ENCODE measurements around the gene E2F6.

E2F6 gene

GRCh38 chr2:11493282-11493681, 27.3 kb upstream of the E2F6 start:
- H3K4me3 ChIP-seq (ENCODE audit: low read depth, low read length), result no peak overlapping the region
- TF ChIP-seq, protein P1, sequence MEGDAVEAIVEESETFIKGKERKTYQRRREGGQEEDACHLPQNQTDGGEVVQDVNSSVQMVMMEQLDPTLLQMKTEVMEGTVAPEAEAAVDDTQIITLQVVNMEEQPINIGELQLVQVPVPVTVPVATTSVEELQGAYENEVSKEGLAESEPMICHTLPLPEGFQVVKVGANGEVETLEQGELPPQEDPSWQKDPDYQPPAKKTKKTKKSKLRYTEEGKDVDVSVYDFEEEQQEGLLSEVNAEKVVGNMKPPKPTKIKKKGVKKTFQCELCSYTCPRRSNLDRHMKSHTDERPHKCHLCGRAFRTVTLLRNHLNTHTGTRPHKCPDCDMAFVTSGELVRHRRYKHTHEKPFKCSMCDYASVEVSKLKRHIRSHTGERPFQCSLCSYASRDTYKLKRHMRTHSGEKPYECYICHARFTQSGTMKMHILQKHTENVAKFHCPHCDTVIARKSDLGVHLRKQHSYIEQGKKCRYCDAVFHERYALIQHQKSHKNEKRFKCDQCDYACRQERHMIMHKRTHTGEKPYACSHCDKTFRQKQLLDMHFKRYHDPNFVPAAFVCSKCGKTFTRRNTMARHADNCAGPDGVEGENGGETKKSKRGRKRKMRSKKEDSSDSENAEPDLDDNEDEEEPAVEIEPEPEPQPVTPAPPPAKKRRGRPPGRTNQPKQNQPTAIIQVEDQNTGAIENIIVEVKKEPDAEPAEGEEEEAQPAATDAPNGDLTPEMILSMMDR (IDR thresholded peaks at IDR 0.05; ENCODE audit: low read depth, low read length), result no peak

DNA sequence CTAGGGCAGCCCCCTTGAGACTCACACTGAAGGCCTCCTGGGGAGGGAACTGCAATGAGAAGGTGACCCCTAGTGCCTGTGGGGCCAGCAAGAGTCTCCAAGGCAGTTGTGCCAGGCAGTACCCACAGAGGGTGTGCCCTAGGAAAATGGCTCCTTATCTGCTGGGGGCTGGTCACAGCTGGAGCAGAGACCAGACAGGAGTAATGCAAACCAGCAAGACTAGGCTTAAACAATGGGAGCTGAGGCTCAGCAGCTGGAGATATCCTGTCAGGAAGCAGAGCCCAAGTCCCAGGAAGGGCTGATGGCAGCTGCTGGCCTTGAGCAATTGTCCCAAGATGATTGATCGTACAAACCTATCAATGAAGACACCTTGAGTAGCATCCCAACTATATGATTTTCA, 26.8 kb upstream of the E2F6 start:
- no peak overlapping the region for H3K4me3 ChIP-seq (ENCODE audit: low read depth, low read length)
- TF ChIP-seq, protein P1 (IDR thresholded peaks at IDR 0.05; ENCODE audit: low read depth, low read length), result no peak

DNA sequence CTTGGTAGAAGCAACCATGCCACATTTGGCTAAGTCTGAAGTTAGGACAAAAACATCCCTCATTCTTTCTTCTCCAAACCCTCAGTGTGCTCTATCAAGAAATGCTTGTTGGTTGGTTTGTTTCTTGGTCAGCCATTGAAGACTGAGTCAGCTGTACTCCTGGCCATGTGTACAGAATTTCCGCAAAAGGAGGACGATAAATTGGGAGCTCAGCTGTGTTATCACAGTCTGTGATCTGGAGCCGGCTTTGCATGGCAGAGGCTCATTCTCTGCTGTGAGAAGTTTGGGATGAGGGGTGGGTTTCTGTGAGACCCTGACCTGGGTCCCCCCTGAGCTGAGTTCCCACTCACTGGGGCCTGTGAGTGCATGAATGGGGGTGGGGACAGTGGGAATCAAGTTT, 26.3 kb upstream of the E2F6 start:
- H3K4me3 ChIP-seq (ENCODE audit: low read depth, low read length), result no peak overlapping the region
- TF ChIP-seq, protein P1 (IDR thresholded peaks at IDR 0.05; ENCODE audit: low read depth, low read length), result no peak

- TF ChIP-seq, protein P1 (IDR thresholded peaks at IDR 0.05; ENCODE audit: low read depth, low read length), result no peak
These were observed 25.5 kb upstream of the E2F6 start for GRCh38 chr2:11491348-11491933.

DNA sequence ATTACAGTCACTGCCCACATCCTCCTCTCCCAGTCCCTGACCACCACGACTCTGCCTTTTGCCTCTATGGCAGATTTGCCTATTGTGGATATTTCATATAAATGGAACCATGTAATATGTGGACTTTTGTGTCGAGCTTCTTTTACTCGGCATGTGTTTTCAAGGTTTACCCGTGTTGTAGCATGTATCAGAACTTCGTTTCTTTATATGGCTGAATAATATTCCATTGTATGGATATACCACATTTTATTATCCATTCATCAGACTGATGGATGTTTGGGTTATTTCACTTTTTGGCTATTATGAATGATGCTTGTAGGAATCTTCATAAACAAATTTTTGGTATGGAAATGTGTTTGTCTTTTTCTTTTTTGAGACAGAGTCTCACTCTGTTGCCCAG, 24.2 kb upstream of the E2F6 start:
- H3K4me3 ChIP-seq (ENCODE audit: low read depth, low read length), result no peak overlapping the region
- TF ChIP-seq, protein P1 (IDR thresholded peaks at IDR 0.05; ENCODE audit: low read depth, low read length), result no peak

More at GRCh38 chr2:11491348-11491933, 25.5 kb upstream of the E2F6 start:
- no peak overlapping the region for H3K4me3 ChIP-seq (ENCODE audit: low read depth, low read length)

DNA sequence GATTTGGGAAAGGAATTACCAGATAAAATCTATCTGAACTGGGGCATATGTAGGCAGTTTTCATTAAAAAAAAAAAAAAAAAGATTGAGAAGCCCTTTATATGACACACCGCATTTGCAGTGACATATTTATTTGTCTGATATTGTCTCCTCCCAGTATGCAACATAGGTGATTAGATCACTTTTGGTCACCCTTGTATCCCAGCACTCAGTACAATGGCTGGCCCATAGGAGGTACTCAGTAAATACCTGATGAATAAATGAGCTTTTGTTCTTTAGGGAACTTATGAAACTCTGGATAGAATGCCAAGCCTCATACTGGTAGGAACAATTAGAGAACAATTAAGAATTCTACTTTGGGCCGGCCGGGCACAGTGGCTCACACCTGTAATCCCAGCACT, 22.8 kb upstream of the E2F6 start:
- H3K4me3 ChIP-seq (ENCODE audit: low read depth, low read length), result no peak overlapping the region
- TF ChIP-seq, protein P1 (IDR thresholded peaks at IDR 0.05; ENCODE audit: low read depth, low read length), result no peak

- no peak overlapping the region for H3K4me3 ChIP-seq (ENCODE audit: low read depth, low read length)
- TF ChIP-seq, protein P1 (IDR thresholded peaks at IDR 0.05; ENCODE audit: low read depth, low read length), result no peak
These were observed 18.1 kb upstream of the E2F6 start for GRCh38 chr2:11483806-11484617.
